HG02759 (cell line): ENCODE results near the gene EID2B.

Experiments
- ATAC-seq: cut with Tn5 transposase; IDR thresholded peaks from one replicate; pipeline ENCODE4 v1.9.1; 2021; ENCODE audit warnings: mild to moderate bottlenecking, moderate library complexity; ENCODE audit not compliant: unreplicated experiment

EID2B gene

DNA sequence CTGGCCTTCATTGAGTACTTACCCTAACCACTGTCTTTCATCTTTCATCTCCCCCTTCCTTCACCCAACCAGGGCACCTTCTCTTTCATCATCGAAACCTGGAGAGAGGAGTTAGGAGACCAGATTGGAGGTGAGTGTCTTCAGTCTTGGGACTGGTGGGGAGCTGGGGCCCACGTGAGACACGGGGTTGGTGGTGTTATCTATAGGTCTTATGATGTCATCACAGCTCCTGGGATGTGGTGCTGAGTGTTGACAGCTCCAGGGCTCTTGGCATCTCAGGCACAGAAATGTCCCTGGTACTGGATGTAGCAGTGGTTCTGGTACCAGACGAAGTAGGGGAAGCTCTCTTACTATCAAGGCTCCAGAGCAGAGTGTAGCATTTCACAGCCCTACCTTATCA lies 32.1 kb downstream of the EID2B start:
- ATAC-seq: no peak

- ATAC-seq: no peak
These were observed 32.7 kb downstream of the EID2B start for GRCh38 chr19:39499932-39500331.

- no peak for ATAC-seq
These were observed 33.6 kb downstream of the EID2B start, which contains the start of gene DLL3 for GRCh38 chr19:39498798-39499642. Gene DLL3, plus strand, starts transcription at chr19:39498947. Its CDS starts 28 bp downstream, at chr19:39498975.

DNA sequence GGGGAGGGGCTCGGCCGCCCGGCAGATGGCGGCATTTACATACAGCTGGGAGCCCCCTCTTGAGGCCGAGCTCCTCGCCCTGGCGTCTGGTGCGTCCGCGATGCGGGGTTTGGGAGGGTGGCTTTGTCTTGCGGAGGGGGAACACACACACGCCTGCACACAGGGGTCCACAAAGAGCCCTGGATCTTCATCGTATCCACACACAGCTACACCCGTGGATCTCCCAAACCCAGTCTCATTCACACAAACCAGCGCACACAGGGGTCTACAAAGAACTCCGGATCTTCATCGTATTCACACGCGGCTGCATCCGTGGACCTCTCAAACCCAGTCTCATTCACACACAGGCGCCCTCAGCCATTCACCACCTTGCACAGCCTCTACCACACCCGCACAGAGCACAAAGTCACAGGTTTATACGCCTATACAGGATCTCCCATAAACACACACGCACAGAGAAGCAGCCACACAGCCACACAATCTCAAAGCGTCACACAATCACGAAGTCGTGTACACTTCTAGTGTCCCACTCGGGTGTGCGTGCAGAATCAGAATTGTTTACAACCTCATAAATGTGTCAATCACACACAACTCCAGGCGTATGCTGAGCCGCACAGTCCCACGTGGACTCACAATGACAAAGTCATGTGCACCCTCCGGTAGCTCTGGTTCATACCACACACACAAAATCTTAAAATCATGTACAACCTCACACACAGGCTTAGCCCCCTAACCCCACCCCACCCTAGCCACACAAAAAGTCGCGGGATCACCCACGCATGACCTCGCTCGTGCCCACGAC lies 34.5 kb downstream of the EID2B start:
- ATAC-seq: no peak

DNA sequence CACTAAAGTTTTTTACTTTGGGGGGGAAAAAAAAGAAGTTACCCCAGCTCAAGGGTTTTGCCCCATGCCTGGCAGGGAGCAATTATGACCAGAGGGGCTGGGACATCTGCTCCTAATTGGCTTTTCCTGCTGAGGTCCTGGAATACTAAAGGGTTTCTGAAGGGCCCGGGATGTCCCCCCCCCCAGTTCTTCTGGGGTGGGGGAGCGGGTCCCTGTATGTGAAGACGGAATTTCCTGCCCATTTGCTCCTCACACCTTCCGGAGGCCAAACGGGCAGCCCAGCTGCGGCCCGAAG lies 35.0 kb downstream of the EID2B start:
- ATAC-seq: no peak

DNA sequence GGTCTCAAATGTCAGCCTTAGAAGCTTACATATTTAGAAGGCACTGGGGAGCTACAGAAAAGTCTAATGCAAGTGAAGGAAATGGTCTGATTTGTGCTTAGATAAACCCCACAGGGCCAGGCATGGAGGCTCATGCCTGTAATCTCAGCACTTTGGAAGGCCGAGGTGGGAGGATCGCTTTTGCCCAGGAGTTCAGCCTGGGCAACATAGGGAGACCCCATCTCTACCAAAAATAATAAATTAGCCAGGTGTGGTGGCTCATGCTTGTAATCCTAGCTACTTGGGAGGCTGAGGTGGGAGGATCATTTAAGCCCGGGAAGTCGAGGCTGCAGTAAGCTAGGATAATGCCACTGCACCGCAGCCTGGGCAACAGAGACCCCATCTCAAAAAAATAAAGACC lies 36.6 kb downstream of the EID2B start:
- no peak for ATAC-seq

DNA sequence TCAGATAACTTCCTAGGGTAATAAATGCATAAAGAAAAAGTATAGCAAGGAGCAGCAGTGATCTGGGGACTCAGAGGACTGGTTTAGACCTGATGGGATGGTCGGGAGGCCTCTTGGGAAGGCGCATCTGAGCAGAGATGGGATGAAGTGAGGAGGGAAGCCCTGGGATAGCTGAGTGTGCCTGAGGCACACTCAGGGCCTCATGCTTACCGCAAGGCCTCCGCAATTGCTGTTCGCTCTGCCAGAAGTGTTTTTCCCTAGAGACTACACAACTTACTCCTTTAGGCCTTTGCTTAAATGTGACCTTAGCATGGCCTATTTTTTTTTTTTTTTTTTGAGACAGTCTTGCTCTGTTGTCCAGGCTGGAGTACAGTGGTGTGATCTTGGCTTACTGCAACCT lies 38.0 kb downstream of the EID2B start:
- ATAC-seq: no peak

- ATAC-seq: no peak
These were observed 39.9 kb downstream of the EID2B start for GRCh38 chr19:39492788-39493187.

- ATAC-seq: no peak
These were observed 40.4 kb downstream of the EID2B start for GRCh38 chr19:39492225-39492624.

- no peak for ATAC-seq
These were observed 42.9 kb downstream of the EID2B start for GRCh38 chr19:39489756-39490155.

- no peak for ATAC-seq
These were observed 49.5 kb downstream of the EID2B start for GRCh38 chr19:39483141-39483540.

- no peak for ATAC-seq
These were observed 51.0 kb downstream of the EID2B start for GRCh38 chr19:39481676-39482075.

GRCh38 chr19:39481229-39481545 lies 51.5 kb downstream of the EID2B start:
- ATAC-seq: no peak
